Stimulated activated naive B cell treated with anti-CD40 and anti-IgM and Interleukin-4, amounts not matched to agents 10 μg/mL and 1 μg/mL and 100 μg/mL, for 72 hours (primary cell): ENCODE measurements around the gene SLC35F3.

Experiments used
- ATAC-seq, 2 donors: fragments of 150-1000 bp; cut with Tn5 transposase; replicated peaks; 2 replicates each; pipeline ENCODE4 v1.10.0; 2021; ENCODE audit warnings: moderate library complexity in 1 of 2
- DNase-seq: peaks from one replicate; pipeline ENCODE4 v3.0.0; 2021
- H3K27ac Mint-ChIP-seq: one replicate; pipeline ENCODE4 v1.8.0; 2022; ENCODE audit warnings: mild to moderate bottlenecking, mixed read lengths
- H3K27me3 Mint-ChIP-seq, 2 donors: one replicate each; pipeline ENCODE4 v1.8.0; 2022; ENCODE audit warnings: mixed read lengths in 2 of 2
- H3K36me3 Mint-ChIP-seq, 2 donors: one replicate each; pipeline ENCODE4 v1.8.0; 2022; ENCODE audit warnings: mixed read lengths in 2 of 2, mild to moderate bottlenecking in 1 of 2
- H3K4me1 Mint-ChIP-seq, 2 donors: one replicate each; pipeline ENCODE4 v1.8.0; 2022; ENCODE audit warnings: mixed read lengths in 2 of 2, mild to moderate bottlenecking in 1 of 2
- H3K4me3 Mint-ChIP-seq, 2 donors: one replicate each; pipeline ENCODE4 v1.8.0; 2022; ENCODE audit warnings: mild to moderate bottlenecking in 2 of 2, mixed read lengths in 2 of 2, moderate library complexity in 1 of 2
- H3K9me3 Mint-ChIP-seq, 2 donors: one replicate each; pipeline ENCODE4 v1.8.0; 2022; ENCODE audit warnings: mixed read lengths in 2 of 2, mild to moderate bottlenecking in 1 of 2

Gene SLC35F3

GRCh38 chr1:233936422-233936821 is 31.9 kb downstream of the SLC35F3 start:
- no peak for DNase-seq

GRCh38 chr1:233936842-233937241 is 32.4 kb downstream of the SLC35F3 start:
- Mint-ChIP-seq H3K4me3 (no peak overlapping the region), H3K27me3 (peaks cover 8 to 12% of the 10 kb centered on the region in 2 donors), H3K27ac (no peak overlapping the region), H3K36me3 (no peaks in the 10 kb centered on the region), H3K4me1 (no peaks in the 10 kb centered on the region), H3K9me3 (peaks cover 0 to 8% of the 10 kb centered on the region in 2 donors)
- no peak for ATAC-seq
- no peak for DNase-seq

More at GRCh38 chr1:233936422-233936821, 31.9 kb downstream of the SLC35F3 start:
- ATAC-seq: no peak
- H3K9me3 Mint-ChIP-seq: peaks cover 0 to 10% of the 10 kb centered on the region in 2 donors
- no peaks in the 10 kb centered on the region for H3K4me1 Mint-ChIP-seq
- no peak overlapping the region for H3K4me3 Mint-ChIP-seq
- H3K27me3 Mint-ChIP-seq: peaks cover 8 to 12% of the 10 kb centered on the region in 2 donors
- no peaks in the 10 kb centered on the region for H3K36me3 Mint-ChIP-seq
- H3K27ac Mint-ChIP-seq: no peak overlapping the region

GRCh38 chr1:233938476-233938875 is 34.0 kb downstream of the SLC35F3 start:
- DNase-seq (no peak), ATAC-seq (no peak)
- Mint-ChIP-seq H3K4me1 (no peaks in the 10 kb centered on the region), H3K36me3 (no peaks in the 10 kb centered on the region), H3K27me3 (peaks cover 8 to 17% of the 10 kb centered on the region in 2 donors), H3K9me3 (peaks cover 4 to 5% of the 10 kb centered on the region in 2 donors), H3K27ac (no peak overlapping the region), H3K4me3 (no peak overlapping the region)

- H3K4me3 Mint-ChIP-seq: no peak overlapping the region
- ATAC-seq (no peak), DNase-seq (no peak)
- H3K9me3 Mint-ChIP-seq: peaks cover 4 to 5% of the 10 kb centered on the region in 2 donors
- H3K36me3 Mint-ChIP-seq: no peaks in the 10 kb centered on the region
- no peaks in the 10 kb centered on the region for H3K4me1 Mint-ChIP-seq
- no peak overlapping the region for H3K27ac Mint-ChIP-seq
- peaks cover 8 to 17% of the 10 kb centered on the region in 2 donors for H3K27me3 Mint-ChIP-seq
Measured at GRCh38 chr1:233939451-233939850, 35.0 kb downstream of the SLC35F3 start.

GRCh38 chr1:233940908-233941307 is 36.4 kb downstream of the SLC35F3 start:
- Mint-ChIP-seq H3K27me3 (peaks cover 8 to 17% of the 10 kb centered on the region in 2 donors), H3K36me3 (no peaks in the 10 kb centered on the region), H3K4me3 (no peak overlapping the region), H3K27ac (no peak overlapping the region), H3K9me3 (peaks cover 4 to 5% of the 10 kb centered on the region in 2 donors), H3K4me1 (no peaks in the 10 kb centered on the region)
- DNase-seq: no peak
- no peak for ATAC-seq

DNA sequence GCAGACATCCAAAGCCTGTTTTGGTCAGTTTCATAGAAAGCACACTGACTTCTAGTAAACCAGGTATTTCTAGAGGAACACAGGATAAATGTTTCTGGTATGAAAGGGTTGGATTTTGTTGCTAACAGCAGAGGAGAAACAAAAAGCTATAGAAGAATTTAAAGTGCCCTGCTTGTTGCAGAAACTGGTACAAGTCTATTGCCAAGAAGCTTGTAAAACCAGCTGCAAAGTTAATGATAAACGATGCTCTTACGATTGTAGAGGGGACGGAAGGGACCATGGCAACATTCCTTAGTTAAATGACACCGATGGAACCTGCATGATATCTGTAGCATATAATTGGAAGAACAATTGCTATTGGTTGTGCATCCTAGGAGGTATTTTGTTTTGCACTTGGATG is 40.1 kb downstream of the SLC35F3 start:
- peaks cover 0 to 5% of the 10 kb centered on the region in 2 donors for H3K27me3 Mint-ChIP-seq
- H3K9me3 Mint-ChIP-seq: peaks cover 0 to 4% of the 10 kb centered on the region in 2 donors
- H3K27ac Mint-ChIP-seq: no peak overlapping the region
- ATAC-seq (no peak), DNase-seq (no peak)
- no peaks in the 10 kb centered on the region for H3K4me1 Mint-ChIP-seq
- H3K4me3 Mint-ChIP-seq: no peak overlapping the region
- H3K36me3 Mint-ChIP-seq: no peaks in the 10 kb centered on the region

GRCh38 chr1:233945573-233945972 is 41.1 kb downstream of the SLC35F3 start:
- peaks cover 0 to 5% of the 10 kb centered on the region in 2 donors for H3K27me3 Mint-ChIP-seq
- ATAC-seq: no peak
- DNase-seq: no peak
- H3K27ac Mint-ChIP-seq: no peak overlapping the region
- H3K4me3 Mint-ChIP-seq: no peak overlapping the region
- no peaks in the 10 kb centered on the region for H3K4me1 Mint-ChIP-seq
- H3K9me3 Mint-ChIP-seq: peaks cover 2 to 7% of the 10 kb centered on the region in 2 donors
- H3K36me3 Mint-ChIP-seq: peaks cover 0 to 2% of the 10 kb centered on the region in 2 donors

- H3K36me3 Mint-ChIP-seq: peaks cover 0 to 2% of the 10 kb centered on the region in 2 donors
- H3K27me3 Mint-ChIP-seq: peaks cover 0 to 5% of the 10 kb centered on the region in 2 donors
- H3K27ac Mint-ChIP-seq: no peak overlapping the region
- peaks cover 2 to 10% of the 10 kb centered on the region in 2 donors for H3K9me3 Mint-ChIP-seq
- H3K4me3 Mint-ChIP-seq: no peak overlapping the region
- DNase-seq (no peak), ATAC-seq (no peak)
- H3K4me1 Mint-ChIP-seq: no peaks in the 10 kb centered on the region
Measured at GRCh38 chr1:233945979-233946378, 41.5 kb downstream of the SLC35F3 start.

DNA sequence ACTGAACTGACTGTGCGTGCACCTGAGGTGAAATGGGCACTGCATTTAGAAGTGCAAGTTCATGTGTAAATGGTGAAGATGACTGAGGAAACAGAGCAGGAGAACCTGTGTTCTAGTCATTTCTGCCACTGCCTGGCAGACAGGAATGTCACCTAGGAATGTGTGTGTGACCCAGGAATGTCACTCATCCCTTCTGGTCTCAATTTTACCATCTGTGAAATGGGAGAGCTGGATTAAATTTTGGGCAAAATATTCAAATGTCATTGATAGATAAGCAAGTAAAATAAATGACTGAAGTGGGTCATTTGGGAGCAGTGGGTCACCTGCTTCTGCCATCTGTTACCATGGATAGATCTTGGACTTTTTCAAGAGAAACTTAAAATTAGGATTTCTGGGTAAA is 42.2 kb downstream of the SLC35F3 start:
- H3K4me3 Mint-ChIP-seq: no peak overlapping the region
- no peak overlapping the region for H3K27ac Mint-ChIP-seq
- ATAC-seq (no peak), DNase-seq (no peak)
- H3K36me3 Mint-ChIP-seq: peaks cover 0 to 2% of the 10 kb centered on the region in 2 donors
- peaks cover 5 to 14% of the 10 kb centered on the region in 2 donors for H3K9me3 Mint-ChIP-seq
- H3K4me1 Mint-ChIP-seq: no peaks in the 10 kb centered on the region
- peaks cover 0 to 5% of the 10 kb centered on the region in 2 donors for H3K27me3 Mint-ChIP-seq

DNA sequence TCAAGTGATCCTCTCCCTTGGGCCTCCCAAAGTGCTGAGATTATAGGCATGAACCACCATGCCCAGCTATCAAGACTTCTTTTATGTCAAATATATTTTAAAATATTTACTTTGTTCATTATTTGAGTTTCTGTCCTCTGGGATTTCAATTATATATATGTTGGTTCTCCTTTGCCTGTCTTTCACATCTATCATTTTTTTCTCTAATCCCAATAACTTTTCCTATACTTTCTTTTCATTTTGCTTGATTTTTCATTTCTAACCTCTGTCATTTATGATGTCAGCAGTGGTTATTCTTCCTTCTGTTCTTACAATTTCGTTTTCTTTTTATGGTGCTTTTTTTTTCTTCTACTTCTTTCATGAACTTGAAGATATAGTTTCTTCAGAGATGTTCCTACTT is 47.3 kb downstream of the SLC35F3 start:
- H3K27me3 Mint-ChIP-seq: no peaks in the 10 kb centered on the region
- ATAC-seq (no peak), DNase-seq (no peak)
- no peak overlapping the region for H3K27ac Mint-ChIP-seq
- no peaks in the 10 kb centered on the region for H3K4me1 Mint-ChIP-seq
- peaks cover 12 to 15% of the 10 kb centered on the region in 2 donors for H3K9me3 Mint-ChIP-seq
- peaks cover 0 to 2% of the 10 kb centered on the region in 2 donors for H3K36me3 Mint-ChIP-seq
- no peak overlapping the region for H3K4me3 Mint-ChIP-seq

GRCh38 chr1:233957691-233958090 is 53.2 kb downstream of the SLC35F3 start:
- no peaks in the 10 kb centered on the region for H3K36me3 Mint-ChIP-seq
- no peaks in the 10 kb centered on the region for H3K4me1 Mint-ChIP-seq
- H3K27me3 Mint-ChIP-seq: no peaks in the 10 kb centered on the region
- H3K27ac Mint-ChIP-seq: no peak overlapping the region
- ATAC-seq: no peak
- H3K4me3 Mint-ChIP-seq: no peak overlapping the region
- H3K9me3 Mint-ChIP-seq: peaks cover 3 to 5% of the 10 kb centered on the region in 2 donors
- no peak for DNase-seq

GRCh38 chr1:233959102-233959501 is 54.6 kb downstream of the SLC35F3 start:
- Mint-ChIP-seq H3K4me3 (no peak overlapping the region), H3K27ac (no peak overlapping the region), H3K27me3 (no peaks in the 10 kb centered on the region), H3K4me1 (no peaks in the 10 kb centered on the region), H3K9me3 (peaks cover 3 to 5% of the 10 kb centered on the region in 2 donors), H3K36me3 (no peaks in the 10 kb centered on the region)
- DNase-seq: no peak
- no peak for ATAC-seq

DNA sequence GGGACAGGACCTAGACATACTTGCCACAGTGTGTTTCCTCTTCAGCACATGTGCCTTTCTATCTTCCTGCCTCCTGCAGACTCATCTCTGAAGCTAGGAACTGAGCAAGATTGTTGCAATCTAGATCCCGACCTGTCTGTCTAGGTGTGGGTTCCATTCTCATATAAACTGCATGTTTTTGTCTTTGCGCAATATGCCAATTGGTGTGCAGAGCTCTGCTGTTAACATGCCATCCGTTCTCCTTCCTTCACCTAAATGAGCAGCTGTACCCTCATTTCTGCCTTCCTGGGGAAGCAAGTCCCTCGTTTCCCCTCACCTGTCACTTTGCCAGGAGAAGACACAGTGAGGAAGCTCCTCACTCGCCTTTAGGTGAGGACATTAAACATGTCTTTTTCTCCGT is 55.5 kb downstream of the SLC35F3 start:
- Mint-ChIP-seq H3K4me3 (no peak overlapping the region), H3K4me1 (no peaks in the 10 kb centered on the region), H3K36me3 (no peaks in the 10 kb centered on the region), H3K27ac (no peak overlapping the region), H3K9me3 (peaks cover 3 to 5% of the 10 kb centered on the region in 2 donors), H3K27me3 (no peaks in the 10 kb centered on the region)
- ATAC-seq (no peak), DNase-seq (no peak)

- H3K9me3 Mint-ChIP-seq: peaks cover 3 to 5% of the 10 kb centered on the region in 2 donors
- H3K4me1 Mint-ChIP-seq: no peaks in the 10 kb centered on the region
- H3K36me3 Mint-ChIP-seq: no peaks in the 10 kb centered on the region
- no peaks in the 10 kb centered on the region for H3K27me3 Mint-ChIP-seq
- ATAC-seq (no peak), DNase-seq (no peak)
- no peak overlapping the region for H3K4me3 Mint-ChIP-seq
- no peak overlapping the region for H3K27ac Mint-ChIP-seq
Measured at GRCh38 chr1:233960386-233960785, 55.9 kb downstream of the SLC35F3 start.

GRCh38 chr1:233962878-233963277 is 58.4 kb downstream of the SLC35F3 start:
- no peak for DNase-seq
- Mint-ChIP-seq H3K4me1 (no peaks in the 10 kb centered on the region), H3K9me3 (peaks cover 4 to 9% of the 10 kb centered on the region in 2 donors), H3K4me3 (no peak overlapping the region), H3K27me3 (no peaks in the 10 kb centered on the region), H3K36me3 (no peaks in the 10 kb centered on the region), H3K27ac (no peak overlapping the region)
- ATAC-seq: no peak

DNA sequence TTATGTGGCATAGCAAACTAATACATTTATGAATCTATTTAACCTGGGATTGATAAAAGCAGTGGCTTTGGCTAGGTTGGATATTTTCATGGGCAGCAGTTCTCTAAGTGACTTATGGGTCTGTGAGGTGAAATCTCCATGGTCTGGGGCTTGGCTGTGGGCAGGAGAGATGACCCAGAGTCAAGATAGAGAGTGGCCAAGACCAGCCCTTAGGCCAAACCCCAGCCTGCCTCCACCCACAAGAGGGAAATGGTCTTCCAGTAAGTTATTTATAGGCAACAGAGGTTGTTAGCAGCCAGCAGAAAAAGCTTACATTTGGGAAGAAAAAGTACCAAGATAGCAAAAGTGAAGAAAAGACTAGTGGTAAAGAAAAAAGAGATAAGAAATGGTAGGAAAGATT is 61.4 kb downstream of the SLC35F3 start:
- H3K27ac Mint-ChIP-seq: no peak overlapping the region

More for the DNA sequence above, 61.4 kb downstream of the SLC35F3 start:
- DNase-seq: no peak
- Mint-ChIP-seq H3K9me3 (peaks cover 3 to 5% of the 10 kb centered on the region in 2 donors), H3K4me1 (no peaks in the 10 kb centered on the region), H3K27me3 (no peaks in the 10 kb centered on the region), H3K4me3 (no peak overlapping the region), H3K36me3 (no peaks in the 10 kb centered on the region)
- no peak for ATAC-seq
